ENCODE results near the gene RHOT2. TPM values are rescaled to one million over a fixed set of nuclear protein-coding genes. Genes with fewer than 3 reads are reported as not detected.
A peak's percentile ranks its signal among the peaks of the same experiment; 100 is the strongest.
"Not testable (repeated sequence)": the region's sequence is repeated elsewhere in the genome, so short reads cannot be mapped to it uniquely, and the experiment has no call there.

Gene RHOT2
- total RNA-seq, 6 experiments from 2014 or later = 73.9 to 93.4 (median 84.8) TPM

DNA sequence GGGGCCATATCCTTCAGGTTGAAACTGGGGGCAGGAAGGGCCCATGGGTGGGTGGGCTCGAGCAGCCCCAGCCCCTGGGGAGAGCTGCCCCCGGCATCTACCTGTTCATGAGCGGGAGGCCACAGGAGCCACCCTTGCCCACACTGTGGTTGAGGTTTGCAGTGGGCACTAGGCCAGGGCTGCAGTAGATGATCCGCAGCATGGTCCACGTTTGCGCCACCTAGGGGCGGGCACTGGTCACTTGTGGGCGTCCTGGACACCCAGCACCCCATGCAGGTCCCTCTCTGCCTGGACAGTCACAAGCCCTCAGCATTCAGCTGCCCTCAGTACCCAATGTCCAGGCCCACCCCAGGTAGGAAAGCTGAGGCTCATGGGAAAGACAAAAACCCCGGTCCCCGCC lies 18.0 kb downstream of the RHOT2 start:
- H3K9me3 Mint-ChIP-seq = no peaks in the 10 kb centered on the region
- no peak overlapping the region for H3K4me3 Mint-ChIP-seq
- peaks cover 22% of the 10 kb centered on the region for H3K4me1 Mint-ChIP-seq (ENCODE audit: low read depth)
- TF ChIP-seq, protein P1, sequence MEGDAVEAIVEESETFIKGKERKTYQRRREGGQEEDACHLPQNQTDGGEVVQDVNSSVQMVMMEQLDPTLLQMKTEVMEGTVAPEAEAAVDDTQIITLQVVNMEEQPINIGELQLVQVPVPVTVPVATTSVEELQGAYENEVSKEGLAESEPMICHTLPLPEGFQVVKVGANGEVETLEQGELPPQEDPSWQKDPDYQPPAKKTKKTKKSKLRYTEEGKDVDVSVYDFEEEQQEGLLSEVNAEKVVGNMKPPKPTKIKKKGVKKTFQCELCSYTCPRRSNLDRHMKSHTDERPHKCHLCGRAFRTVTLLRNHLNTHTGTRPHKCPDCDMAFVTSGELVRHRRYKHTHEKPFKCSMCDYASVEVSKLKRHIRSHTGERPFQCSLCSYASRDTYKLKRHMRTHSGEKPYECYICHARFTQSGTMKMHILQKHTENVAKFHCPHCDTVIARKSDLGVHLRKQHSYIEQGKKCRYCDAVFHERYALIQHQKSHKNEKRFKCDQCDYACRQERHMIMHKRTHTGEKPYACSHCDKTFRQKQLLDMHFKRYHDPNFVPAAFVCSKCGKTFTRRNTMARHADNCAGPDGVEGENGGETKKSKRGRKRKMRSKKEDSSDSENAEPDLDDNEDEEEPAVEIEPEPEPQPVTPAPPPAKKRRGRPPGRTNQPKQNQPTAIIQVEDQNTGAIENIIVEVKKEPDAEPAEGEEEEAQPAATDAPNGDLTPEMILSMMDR (IDR thresholded peaks at IDR 0.05) = peak; percentile 72
- H3K27me3 Mint-ChIP-seq (ENCODE audit: insufficient read depth) = peaks cover 6% of the 10 kb centered on the region
- DNase-seq = peak; percentile 37
- H3K36me3 Mint-ChIP-seq (ENCODE audit: low read depth) = peaks cover 20% of the 10 kb centered on the region
- no peak overlapping the region for H3K27ac Mint-ChIP-seq

DNA sequence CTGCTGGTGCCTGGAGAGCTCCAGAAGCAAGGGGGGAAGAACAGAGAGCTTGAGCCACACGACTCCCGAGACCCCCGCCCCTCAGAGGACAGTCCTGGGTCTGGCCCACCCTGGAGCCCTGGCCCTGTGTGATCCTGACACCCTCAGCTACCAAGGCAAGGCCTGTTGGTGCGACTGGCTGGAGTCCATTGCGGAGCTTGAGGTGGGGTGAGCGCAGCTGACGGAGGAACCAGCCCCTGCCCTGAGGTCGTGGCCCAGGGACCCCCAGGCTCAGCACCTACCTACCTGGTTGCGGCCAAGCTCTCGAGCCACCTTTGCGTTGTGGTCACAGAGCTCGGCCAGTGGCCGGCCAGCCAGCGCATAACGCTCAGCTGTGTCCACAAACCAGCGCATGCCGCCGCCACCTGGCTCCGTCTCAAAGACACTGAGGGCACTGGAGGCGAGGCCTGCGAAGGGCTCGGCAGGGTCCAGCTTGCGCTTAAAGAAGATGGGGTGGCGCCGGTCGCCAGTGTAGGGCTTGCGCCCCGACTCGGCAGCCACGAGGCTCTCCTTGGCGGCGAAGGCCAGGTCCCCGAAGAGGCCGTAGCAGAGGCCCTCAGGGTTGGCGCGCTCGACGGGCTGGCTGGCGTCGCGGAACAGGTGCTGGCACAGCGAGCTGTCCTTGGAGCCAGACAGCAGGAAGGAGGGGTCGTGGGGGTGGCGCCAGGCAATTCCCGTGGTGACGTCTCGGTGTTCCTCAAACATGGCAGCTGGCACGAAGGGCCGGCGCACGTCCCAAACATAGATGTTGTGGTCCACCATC lies 18.7 kb downstream of the RHOT2 start:
- no peak for DNase-seq

DNA sequence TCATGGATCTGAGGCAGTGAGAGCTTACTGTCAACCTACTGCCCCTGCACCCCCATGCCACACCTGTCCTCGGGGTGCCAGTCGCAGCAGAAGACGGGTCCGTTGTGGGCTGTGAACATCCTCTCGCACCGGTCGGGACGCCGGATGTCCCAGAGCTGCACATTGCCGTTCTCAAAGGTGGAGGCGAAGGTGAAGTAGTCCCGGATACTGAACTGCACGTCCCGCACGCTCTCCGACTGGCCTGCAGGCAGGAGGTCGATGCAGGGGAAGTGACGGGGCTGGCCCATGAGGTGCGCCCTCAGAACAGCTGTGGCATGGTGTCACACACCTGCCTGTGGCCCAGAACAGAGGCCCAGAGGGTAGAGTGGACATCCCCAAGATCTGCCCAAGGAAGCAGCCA lies 19.6 kb downstream of the RHOT2 start:
- H3K36me3 Mint-ChIP-seq (ENCODE audit: low read depth) = peaks cover 10% of the 10 kb centered on the region
- no peak overlapping the region for H3K4me3 Mint-ChIP-seq
- no peak overlapping the region for H3K27ac Mint-ChIP-seq
- H3K9me3 Mint-ChIP-seq = no peaks in the 10 kb centered on the region
- peaks cover 13% of the 10 kb centered on the region; the same call in 1 of the 2 replicates for H3K4me1 Mint-ChIP-seq (ENCODE audit: low read depth)
- H3K27me3 Mint-ChIP-seq (ENCODE audit: insufficient read depth) = peaks cover 9% of the 10 kb centered on the region
- TF ChIP-seq, protein P1 (IDR thresholded peaks at IDR 0.05) = no peak
- DNase-seq = no peak

More for the DNA sequence above, 18.7 kb downstream of the RHOT2 start:
- H3K27ac Mint-ChIP-seq = no peak overlapping the region
- no peak overlapping the region for H3K4me3 Mint-ChIP-seq
- TF ChIP-seq, protein P1 (IDR thresholded peaks at IDR 0.05) = no peak
- H3K9me3 Mint-ChIP-seq = no peaks in the 10 kb centered on the region
- peaks cover 8% of the 10 kb centered on the region for H3K27me3 Mint-ChIP-seq (ENCODE audit: insufficient read depth)
- H3K36me3 Mint-ChIP-seq (ENCODE audit: low read depth) = peaks cover 16% of the 10 kb centered on the region
- peaks cover 17% of the 10 kb centered on the region for H3K4me1 Mint-ChIP-seq (ENCODE audit: low read depth)

DNA sequence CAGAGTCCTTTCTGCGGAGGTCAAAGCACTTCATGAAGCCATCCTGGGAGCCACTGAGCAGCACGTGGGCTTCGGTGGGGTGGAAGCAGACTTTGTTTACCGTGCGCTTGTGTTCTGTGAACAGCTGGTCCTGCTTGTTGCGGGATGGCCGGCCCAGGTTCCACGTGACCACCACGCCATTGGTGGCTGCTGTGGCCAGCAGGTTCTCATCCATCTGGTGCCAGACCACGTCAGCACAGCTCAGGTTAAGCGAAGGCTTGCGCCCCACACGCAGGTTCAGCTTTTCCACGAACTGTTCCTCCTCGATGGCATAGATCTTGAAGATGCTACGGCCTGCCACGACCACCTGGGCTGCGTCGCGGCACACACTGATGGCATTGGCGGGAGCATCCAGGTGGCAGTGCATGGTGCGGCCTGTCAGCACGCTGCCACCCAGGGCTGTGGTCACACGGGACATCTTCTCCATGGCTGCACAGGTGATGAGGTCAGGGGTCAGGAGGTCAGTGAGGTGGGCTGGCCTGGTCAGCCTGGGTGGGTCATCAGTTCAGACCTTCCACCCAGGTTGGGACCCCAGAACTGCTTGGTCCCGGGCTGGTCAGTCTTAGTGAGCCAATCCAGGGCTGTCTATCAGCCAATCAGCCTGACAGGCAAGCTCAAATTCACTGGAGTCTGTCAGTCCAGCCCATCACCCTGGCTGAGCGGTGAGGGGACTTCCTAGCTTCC lies 21.4 kb downstream of the RHOT2 start:
- Mint-ChIP-seq H3K4me3 (peak overlapping the region; percentile 93), H3K36me3 (ENCODE audit: low read depth) (peaks cover 9% of the 10 kb centered on the region), H3K9me3 (no peaks in the 10 kb centered on the region), H3K27me3 (ENCODE audit: insufficient read depth) (peaks cover 17% of the 10 kb centered on the region), H3K27ac (peak overlapping the region; percentile 72), H3K4me1 (ENCODE audit: low read depth) (peaks cover 11% of the 10 kb centered on the region; the same call in 1 of the 2 replicates)
- no peak for DNase-seq
- TF ChIP-seq, protein P1 (IDR thresholded peaks at IDR 0.05) = no peak

DNA sequence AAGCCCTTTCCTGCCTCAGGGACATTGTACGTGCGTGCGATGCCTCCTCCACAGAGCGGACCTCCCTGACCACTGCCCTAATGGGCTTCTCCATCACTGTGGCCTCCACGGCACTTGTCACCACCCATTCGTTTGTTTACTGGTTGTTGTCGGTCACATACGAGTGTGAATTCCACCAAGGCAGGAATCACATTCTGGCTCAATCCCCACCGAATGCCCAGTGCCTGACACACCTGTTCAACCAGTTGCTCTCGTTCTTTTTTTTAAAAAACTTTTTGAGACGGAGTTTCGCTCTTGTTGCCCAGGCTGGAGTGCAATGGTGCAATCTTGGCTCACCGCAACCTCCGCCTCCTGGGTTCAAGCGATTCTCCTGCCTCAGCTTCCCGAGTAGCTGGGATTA lies 23.3 kb downstream of the RHOT2 start:
- peaks cover 23% of the 10 kb centered on the region for H3K27me3 Mint-ChIP-seq (ENCODE audit: insufficient read depth)
- not testable (repeated sequence) for DNase-seq; H3K36me3 Mint-ChIP-seq (ENCODE audit: low read depth); H3K9me3 Mint-ChIP-seq; H3K27ac Mint-ChIP-seq
- peaks cover 11% of the 10 kb centered on the region; the same call in 1 of the 2 replicates for H3K4me1 Mint-ChIP-seq (ENCODE audit: low read depth)
- H3K4me3 Mint-ChIP-seq = peak overlapping the region; percentile 69; the same call in 1 of the 2 replicates

Data from HFFc6 (cell line).